Esophagus squamous epithelium (tissue), 4 donors: ENCODE results near the gene MMP2.

Experiments used
- CTCF ChIP-seq, 6 experiments: fragments of 450-650 bp in 4 of 6; fragments of 200-600 bp in 2 of 6; sonication (generic) in 2 of 6; IDR thresholded peaks; one replicate each; pipeline ENCODE4 v1.5.1; 2016 to 2019; ENCODE audit warnings: antibody characterized with exemption in 6 of 6, mild to moderate bottlenecking in 4 of 6, moderate library complexity in 4 of 6
- POLR2A ChIP-seq, 4 donors: fragments of 450-650 bp; IDR thresholded peaks; one replicate each; pipeline ENCODE4 v1.6.1; 2017; ENCODE audit warnings: antibody characterized with exemption in 4 of 4, mild to moderate bottlenecking in 4 of 4, moderate library complexity in 3 of 4

GRCh38 chr16:55490301-55490700 is 11.3 kb downstream of the MMP2 start:
- TF ChIP-seq CTCF (IDR thresholded peaks at IDR 0.05) (no peak), POLR2A (IDR thresholded peaks at IDR 0.05) (no peak)
